GM12878 (cell line): Measurements from ENCODE around the gene RNF126. TPM values are rescaled to one million over a fixed set of nuclear protein-coding genes. Genes with fewer than 3 reads are reported as not detected.

Source experiments
- ATAC-seq: fragments of 200-7000 bp; cut with Tn5 transposase; 3 replicates; pipeline ENCODE4 v1.9.1; 2020; ENCODE audit warnings: mild to moderate bottlenecking, moderate library complexity
- BruUV-seq: library from RNA; stranded (reverse); fragments of 400-500 nt; replicated peaks from 2 replicates; lab custom pipeline; 2021; lab: Mats Ljungman, UMichigan
- CTCF ChIA-PET: fragments of 300-600 bp; sonication (Branson Sonifier 250); formaldehyde crosslinking; extraction: SDS; loops from one replicate; lab custom pipeline; 2021; ENCODE audit warnings: inconsistent platforms; lab: Yijun Ruan, JAX
- POLR2A ChIA-PET: fragments of 350-600 bp; formaldehyde crosslinking; extraction: SDS; loops from one replicate; lab custom pipeline; 2021; ENCODE audit warnings: inconsistent platforms; lab: Charles Lee
- RAD21 ChIA-PET: fragments of 300-600 bp; sonication (Branson Sonifier 250); formaldehyde crosslinking; loops from one replicate; lab custom pipeline; 2023; ENCODE audit warnings: antibody characterized with exemption; ENCODE audit not compliant: unreplicated experiment; lab: Charles Lee
- SMC1A ChIA-PET: fragments of 300-600 bp; sonication (Branson Sonifier 250); formaldehyde crosslinking; loops from one replicate; lab custom pipeline; 2023; ENCODE audit not compliant: unreplicated experiment, uncharacterized antibody; lab: Charles Lee
- DNase-seq: peaks from one replicate; pipeline ENCODE4 v3.0.0-alpha.2; 2011; ENCODE audit warnings: low read depth, low spot score
- FAIRE-seq: peaks from 3 replicates; lab custom pipeline; 2011; peaks lifted over from hg19 to GRCh38; lab: Jason Lieb, UNC
- H2AFZ ChIP-seq: 2 replicates; pipeline ENCODE4 v1.6.0; 2011; ENCODE audit warnings: low read depth, low read length, control low read depth; ENCODE audit not compliant: control insufficient read depth
- H3K27ac ChIP-seq: 2 replicates; pipeline ENCODE4 v1.5.1; 2011; ENCODE audit warnings: control low read depth; ENCODE audit not compliant: control insufficient read depth, insufficient read depth
- H3K27me3 ChIP-seq, 2 experiments: replicated peaks in 1 of 2; 2 replicates each; pipeline versions ENCODE4 v1.6.0 to v1.6.1; 2011; ENCODE audit warnings: low read length in 1 of 2; ENCODE audit not compliant: control insufficient read depth in 2 of 2, insufficient read depth in 2 of 2
- H3K36me3 ChIP-seq, 2 experiments: 2 replicates each; pipeline ENCODE4 v1.5.1; 2011; ENCODE audit warnings: low read length in 1 of 2; ENCODE audit not compliant: control insufficient read depth in 2 of 2, insufficient read depth in 2 of 2
- H3K4me1 ChIP-seq: 2 replicates; pipeline ENCODE4 v1.6.1; 2011; ENCODE audit warnings: mild to moderate bottlenecking, low read length, moderate library complexity, mixed read lengths; ENCODE audit not compliant: control insufficient read depth, insufficient read depth
- H3K4me2 ChIP-seq: 2 replicates; pipeline ENCODE4 v1.6.0; 2011; ENCODE audit warnings: control low read depth; ENCODE audit not compliant: control insufficient read depth, insufficient read depth
- H3K4me3 ChIP-seq: fragments of 200-600 bp; sonication (generic); 2 replicates; pipeline ENCODE4 v1.5.1; 2016
- H3K79me2 ChIP-seq: 2 replicates; pipeline ENCODE4 v1.6.0; 2011; ENCODE audit warnings: low read length; ENCODE audit not compliant: control insufficient read depth, insufficient read depth
- H3K9ac ChIP-seq: 2 replicates; pipeline ENCODE4 v1.8.0; 2011; ENCODE audit warnings: low read length, control low read depth, mixed read lengths; ENCODE audit not compliant: control insufficient read depth, insufficient read depth
- H3K9me3 ChIP-seq: replicated peaks from 3 replicates; pipeline ENCODE4 v1.5.1; 2011; ENCODE audit warnings: mild to moderate bottlenecking, low read length; ENCODE audit not compliant: control insufficient read depth, insufficient read depth
- H4K20me1 ChIP-seq: 2 replicates; pipeline ENCODE4 v1.6.0; 2011; ENCODE audit not compliant: control insufficient read depth, insufficient read depth
- ATF3 ChIP-seq: IDR thresholded peaks from 2 replicates; pipeline ENCODE4 v1.6.1; 2011; ENCODE audit warnings: low read depth, mild to moderate bottlenecking, low read length, moderate library complexity, borderline replicate concordance; ENCODE audit errors: extremely low read depth
- ATF7 ChIP-seq: fragments of 450-650 bp; IDR thresholded peaks from 2 replicates; pipeline ENCODE4 v1.6.1; 2016; ENCODE audit warnings: low read depth, mild to moderate bottlenecking
- BACH1 ChIP-seq: fragments of 450-650 bp; IDR thresholded peaks from 2 replicates; pipeline ENCODE4 v1.6.1; 2017; ENCODE audit warnings: mild to moderate bottlenecking, borderline replicate concordance
- CHD1 ChIP-seq: IDR thresholded peaks from 2 replicates; pipeline ENCODE4 v1.6.1; 2012; ENCODE audit warnings: low read depth, low read length, improper control_type of control experiment
- CREB1 ChIP-seq: IDR thresholded peaks from 2 replicates; pipeline ENCODE4 v1.6.1; 2012; ENCODE audit warnings: low read depth, mild to moderate bottlenecking, inconsistent platforms
- CREM ChIP-seq: IDR thresholded peaks from 2 replicates; pipeline ENCODE4 v1.6.1; 2014; ENCODE audit warnings: antibody characterized with exemption, low read depth
- DPF2 ChIP-seq: fragments of 450-650 bp; IDR thresholded peaks from 2 replicates; pipeline ENCODE4 v1.6.1; 2017; ENCODE audit warnings: mild to moderate bottlenecking
- EED ChIP-seq: sonication (generic); IDR thresholded peaks from 2 replicates; pipeline ENCODE4 v1.6.1; 2016; ENCODE audit warnings: antibody characterized with exemption, low read depth
- IKZF1 ChIP-seq: fragments of 450-650 bp; conservative IDR thresholded peaks from 2 replicates; pipeline ENCODE4 v1.6.1; 2017; ENCODE audit warnings: antibody characterized with exemption, mild to moderate bottlenecking
- MLLT1 ChIP-seq: fragments of 450-650 bp; IDR thresholded peaks from 2 replicates; pipeline ENCODE4 v1.6.1; 2016; ENCODE audit warnings: mild to moderate bottlenecking
- MXI1 ChIP-seq: fragments of 150-350 bp; IDR thresholded peaks from 2 replicates; pipeline ENCODE4 v1.6.1; 2011; ENCODE audit warnings: low read depth, mild to moderate bottlenecking, inconsistent platforms, low read length, improper control_type of control experiment
- NBN ChIP-seq: fragments of 450-650 bp; IDR thresholded peaks from 2 replicates; pipeline ENCODE4 v1.6.1; 2016
- PAX5 ChIP-seq: IDR thresholded peaks from 2 replicates; pipeline ENCODE4 v1.6.1; 2011; ENCODE audit warnings: low read depth, low read length, borderline replicate concordance
- POLR2AphosphoS5 ChIP-seq: IDR thresholded peaks from 2 replicates; pipeline ENCODE4 v1.6.1; 2011; ENCODE audit warnings: mild to moderate bottlenecking, low read length, inconsistent platforms
- RELA ChIP-seq: fragments of 450-650 bp; IDR thresholded peaks from 2 replicates; pipeline ENCODE4 v1.8.0; 2014; ENCODE audit warnings: borderline replicate concordance; ENCODE audit not compliant: partially characterized antibody
- RUNX3 ChIP-seq: IDR thresholded peaks from 2 replicates; pipeline ENCODE4 v1.6.1; 2012; ENCODE audit warnings: low read length, inconsistent platforms
- SMC3 ChIP-seq: IDR thresholded peaks from 2 replicates; pipeline ENCODE4 v1.6.1; 2011; ENCODE audit warnings: low read length, improper control_type of control experiment, borderline replicate concordance
- SP1 ChIP-seq: IDR thresholded peaks from one replicate; pipeline ENCODE4 v1.6.1; 2011; ENCODE audit warnings: low read depth, low read length
- TAF1 ChIP-seq: IDR thresholded peaks from 2 replicates; pipeline ENCODE4 v1.6.1; 2011; ENCODE audit warnings: mild to moderate bottlenecking, low read depth, low read length, borderline replicate concordance
- USF2 ChIP-seq: IDR thresholded peaks from 2 replicates; pipeline ENCODE4 v1.6.1; 2011; ENCODE audit warnings: low read depth, low read length, improper control_type of control experiment, borderline replicate concordance
- ZNF24 ChIP-seq: fragments of 450-650 bp; IDR thresholded peaks from 2 replicates; pipeline ENCODE4 v1.6.1; 2017; ENCODE audit warnings: antibody characterized with exemption, mild to moderate bottlenecking
- WGBS: methylation state at CpG from one replicate; pipeline ENCODE4 v1.1.6; 2016; ENCODE audit warnings: low lambda C conversion rate; ENCODE audit not compliant: insufficient replicate concordance, insufficient coverage; ENCODE audit errors: missing lambda C conversion rate; 5-methylcytosine and 5-hydroxymethylcytosine counted together
- in situ Hi-C: fragments of 300-500 bp; cut with MboI; formaldehyde crosslinking; loops from 9 replicates; pipeline ENCODE4 v1.14.3; 2018; ENCODE audit warnings: mixed read lengths
- intact Hi-C: fragments of 100-400 bp; cut with micrococcal nuclease; formaldehyde crosslinking; loops from one replicate; pipeline ENCODE4 v1.14.2; 2022; ENCODE audit not compliant: unreplicated experiment
- polyA plus RNA-seq, 11 experiments: library from polyadenylated mRNA; depleted of rRNA in 4 of 11; unstranded in 6 of 11; stranded (reverse) in 5 of 11; fragments of >200 nt; fragmentation: Nextera tagmentation in 4 of 11; fragmentation: Illumina TruSeq in 1 of 11; extraction: Ambion mirVana in 4 of 11; extraction: Trizol in 1 of 11; gene quantifications; 1 replicate in 1 of 11; 2 replicates in 10 of 11; pipeline versions ENCODE4 v1.2.1 to v1.2.3, GENCODE V29; 2011 to 2016; ENCODE audit warnings: inconsistent platforms in 2 of 11, missing spikeins in 2 of 11, low read depth in 1 of 11
- total RNA-seq, 4 experiments: library from RNA; depleted of rRNA in 3 of 4; stranded (reverse); fragments of >200 nt in 3 of 4; fragmentation: Illumina TruSeq in 1 of 4; extraction: Trizol in 1 of 4; gene quantifications; 2 replicates each; pipeline versions ENCODE4 v1.2.1 to v1.2.3, GENCODE V29; 2013 to 2021

The RNF126 gene
- total and polyA plus RNA-seq, 10 of the 15 experiments (the other 5 are each of a cell fraction or from before 2014, with no cell fraction given): 0.45 to 100 (median 50.6) TPM

- SMC1A ChIA-PET: interaction anchor here (1.2 kb wide), 1 partner anchor 49 kb away, joined by 3 read pairs; no protein-coding TSS in a partner anchor
- Histone ChIP-seq H2AFZ (peak overlapping the region; percentile 97), H3K4me3 (peak overlapping the region; percentile 78; the same call in 1 of the 2 replicates), H3K4me2 (peak overlapping the region; percentile 86), H4K20me1 (no peaks in the 10 kb centered on the region; the same call in 1 of the 2 replicates), H3K36me3 (no peaks in the 10 kb centered on the region), H3K9me3 (no peaks in the 10 kb centered on the region), H3K9ac (peak overlapping the region; percentile 65; the same call in 1 of the 2 replicates), H3K4me1 (peaks cover 11% of the 10 kb centered on the region), H3K79me2 (no peaks in the 10 kb centered on the region), H3K27me3 (no peaks in the 10 kb centered on the region), H3K27ac (peak overlapping the region; percentile 84)
- RAD21 ChIA-PET: interaction anchor here (1.5 to 2.0 kb wide), 2 partner anchors 17 to 106 kb away, joined by 4 to 8 read pairs; partner anchors contain the start of gene RNF126
- in situ Hi-C loops (no loop called here), intact Hi-C loops (loop anchor here (2.0 kb wide), 2 partner anchors 18 to 22 kb away; partner anchors contain the start of gene RNF126)
- no TSS peak for BruUV-seq
- 0% methylated on average over 41 of the region's 70 CpGs for WGBS
- POLR2A ChIA-PET: interaction anchor here (0.6 to 1.9 kb wide), 5 partner anchors 12 to 253 kb away, joined by 3 to 5 read pairs (median 5); no protein-coding TSS in a partner anchor
- ATAC-seq (peak; percentile 87), DNase-seq (peak; percentile 93), FAIRE-seq (peak; percentile 95)
- CTCF ChIA-PET: interaction anchor here (1.4 kb wide), 1 partner anchor 53 kb away, joined by 4 read pairs; no protein-coding TSS in a partner anchor
- TF ChIP-seq CHD1 (0 out of 2 replicates have a peak, but pooled peaks have one; percentile 24), NBN (peak; percentile 87), RELA (peak; percentile 83), DPF2 (peak; percentile 17; the same call in 1 of the 2 replicates), CREB1 (peak; percentile 79), SMC3 (peak; percentile 10; the same call in 1 of the 2 replicates), TAF1 (peak; percentile 54; the same call in 1 of the 2 replicates), ATF3 (peak; percentile 48; the same call in 1 of the 2 replicates), POLR2AphosphoS5 (peak; percentile 48; the same call in 1 of the 2 replicates), RUNX3 (peak; percentile 44; the same call in 1 of the 2 replicates), BACH1 (peak; percentile 95; the same call in 1 of the 2 replicates), MXI1 (peak; percentile 54), USF2 (peak; percentile 38), EED (no peak), CREM (peak; percentile 38), ATF7 (peak; percentile 58; the same call in 1 of the 2 replicates), SP1 (peak; percentile 64), MLLT1 (peak; percentile 61; the same call in 1 of the 2 replicates), PAX5 (peak; percentile 22; the same call in 1 of the 2 replicates), ZNF24 (peak; percentile 54; the same call in 1 of the 2 replicates), IKZF1 (peak; percentile 83; the same call in 1 of the 2 replicates)
Measured at GRCh38 chr19:680287-681028, 17.4 kb upstream of the RNF126 start.
